Measurements from ENCODE around the gene TYW5. TPM values are rescaled to one million over a fixed set of nuclear protein-coding genes. Genes with fewer than 3 reads are reported as not detected.

Gene TYW5
- total and polyA plus RNA-seq, 2 of the 13 experiments (the other 11 are each of a cell fraction or from before 2014, with no cell fraction given), result 8.3 to 14.6 TPM

GRCh38 chr2:199955339-199956061 lies at the start of gene TYW5, which contains the start of gene MAIP1 (continued):
- TF ChIP-seq, protein P1, sequence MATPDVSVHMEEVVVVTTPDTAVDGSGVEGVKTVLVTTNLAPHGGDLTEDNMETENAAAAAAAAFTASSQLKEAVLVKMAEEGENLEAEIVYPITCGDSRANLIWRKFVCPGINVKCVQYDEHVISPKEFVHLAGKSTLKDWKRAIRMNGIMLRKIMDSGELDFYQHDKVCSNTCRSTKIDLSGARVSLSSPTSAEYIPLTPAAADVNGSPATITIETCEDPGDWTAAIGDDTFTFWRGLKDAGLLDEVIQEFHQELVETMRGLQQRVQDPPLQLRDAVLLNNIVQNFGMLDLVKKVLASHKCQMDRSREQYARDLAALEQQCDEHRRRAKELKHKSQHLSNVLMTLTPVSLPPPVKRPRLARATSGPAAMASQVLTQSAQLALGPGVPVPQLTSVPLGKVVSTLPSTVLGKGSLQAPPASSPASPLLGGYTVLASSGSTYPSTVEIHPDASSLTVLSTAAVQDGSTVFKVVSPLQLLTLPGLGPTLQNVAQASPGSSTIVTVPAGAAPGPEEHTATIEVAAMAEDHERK (CRISPR knock-in tag; IDR thresholded peaks at IDR 0.05; ENCODE audit: low read depth), result peak; percentile 69
- TF ChIP-seq, protein P2, sequence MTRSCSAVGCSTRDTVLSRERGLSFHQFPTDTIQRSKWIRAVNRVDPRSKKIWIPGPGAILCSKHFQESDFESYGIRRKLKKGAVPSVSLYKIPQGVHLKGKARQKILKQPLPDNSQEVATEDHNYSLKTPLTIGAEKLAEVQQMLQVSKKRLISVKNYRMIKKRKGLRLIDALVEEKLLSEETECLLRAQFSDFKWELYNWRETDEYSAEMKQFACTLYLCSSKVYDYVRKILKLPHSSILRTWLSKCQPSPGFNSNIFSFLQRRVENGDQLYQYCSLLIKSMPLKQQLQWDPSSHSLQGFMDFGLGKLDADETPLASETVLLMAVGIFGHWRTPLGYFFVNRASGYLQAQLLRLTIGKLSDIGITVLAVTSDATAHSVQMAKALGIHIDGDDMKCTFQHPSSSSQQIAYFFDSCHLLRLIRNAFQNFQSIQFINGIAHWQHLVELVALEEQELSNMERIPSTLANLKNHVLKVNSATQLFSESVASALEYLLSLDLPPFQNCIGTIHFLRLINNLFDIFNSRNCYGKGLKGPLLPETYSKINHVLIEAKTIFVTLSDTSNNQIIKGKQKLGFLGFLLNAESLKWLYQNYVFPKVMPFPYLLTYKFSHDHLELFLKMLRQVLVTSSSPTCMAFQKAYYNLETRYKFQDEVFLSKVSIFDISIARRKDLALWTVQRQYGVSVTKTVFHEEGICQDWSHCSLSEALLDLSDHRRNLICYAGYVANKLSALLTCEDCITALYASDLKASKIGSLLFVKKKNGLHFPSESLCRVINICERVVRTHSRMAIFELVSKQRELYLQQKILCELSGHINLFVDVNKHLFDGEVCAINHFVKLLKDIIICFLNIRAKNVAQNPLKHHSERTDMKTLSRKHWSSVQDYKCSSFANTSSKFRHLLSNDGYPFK (CRISPR knock-in tag; IDR thresholded peaks at IDR 0.05; ENCODE audit: borderline replicate concordance), result peak; percentile 97; the same call in 1 of the 2 replicates
- TF ChIP-seq ZBTB21 (CRISPR knock-in tag; IDR thresholded peaks at IDR 0.05), result no peak; the same call in 1 of the 2 replicates
- TF ChIP-seq ZBTB25 (CRISPR knock-in tag; IDR thresholded peaks at IDR 0.05), result peak; percentile 91
- TF ChIP-seq, protein P3, sequence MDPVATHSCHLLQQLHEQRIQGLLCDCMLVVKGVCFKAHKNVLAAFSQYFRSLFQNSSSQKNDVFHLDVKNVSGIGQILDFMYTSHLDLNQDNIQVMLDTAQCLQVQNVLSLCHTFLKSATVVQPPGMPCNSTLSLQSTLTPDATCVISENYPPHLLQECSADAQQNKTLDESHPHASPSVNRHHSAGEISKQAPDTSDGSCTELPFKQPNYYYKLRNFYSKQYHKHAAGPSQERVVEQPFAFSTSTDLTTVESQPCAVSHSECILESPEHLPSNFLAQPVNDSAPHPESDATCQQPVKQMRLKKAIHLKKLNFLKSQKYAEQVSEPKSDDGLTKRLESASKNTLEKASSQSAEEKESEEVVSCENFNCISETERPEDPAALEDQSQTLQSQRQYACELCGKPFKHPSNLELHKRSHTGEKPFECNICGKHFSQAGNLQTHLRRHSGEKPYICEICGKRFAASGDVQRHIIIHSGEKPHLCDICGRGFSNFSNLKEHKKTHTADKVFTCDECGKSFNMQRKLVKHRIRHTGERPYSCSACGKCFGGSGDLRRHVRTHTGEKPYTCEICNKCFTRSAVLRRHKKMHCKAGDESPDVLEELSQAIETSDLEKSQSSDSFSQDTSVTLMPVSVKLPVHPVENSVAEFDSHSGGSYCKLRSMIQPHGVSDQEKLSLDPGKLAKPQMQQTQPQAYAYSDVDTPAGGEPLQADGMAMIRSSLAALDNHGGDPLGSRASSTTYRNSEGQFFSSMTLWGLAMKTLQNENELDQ (CRISPR knock-in tag; IDR thresholded peaks at IDR 0.05; ENCODE audit: borderline replicate concordance), result peak; percentile 61; the same call in 1 of the 2 replicates
- TF ChIP-seq LCORL (IDR thresholded peaks at IDR 0.05), result no peak
- peak; percentile 89 for TF ChIP-seq LCORL (CRISPR knock-in tag; IDR thresholded peaks at IDR 0.05)
- peak; percentile 92; the same call in 1 of the 2 replicates for TF ChIP-seq ZBTB42 (CRISPR knock-in tag; IDR thresholded peaks at IDR 0.05)
- peak; percentile 21; the same call in 1 of the 2 replicates for TF ChIP-seq SP5 (CRISPR knock-in tag; IDR thresholded peaks at IDR 0.05; ENCODE audit: borderline replicate concordance, low read depth)
- TF ChIP-seq, protein P4, sequence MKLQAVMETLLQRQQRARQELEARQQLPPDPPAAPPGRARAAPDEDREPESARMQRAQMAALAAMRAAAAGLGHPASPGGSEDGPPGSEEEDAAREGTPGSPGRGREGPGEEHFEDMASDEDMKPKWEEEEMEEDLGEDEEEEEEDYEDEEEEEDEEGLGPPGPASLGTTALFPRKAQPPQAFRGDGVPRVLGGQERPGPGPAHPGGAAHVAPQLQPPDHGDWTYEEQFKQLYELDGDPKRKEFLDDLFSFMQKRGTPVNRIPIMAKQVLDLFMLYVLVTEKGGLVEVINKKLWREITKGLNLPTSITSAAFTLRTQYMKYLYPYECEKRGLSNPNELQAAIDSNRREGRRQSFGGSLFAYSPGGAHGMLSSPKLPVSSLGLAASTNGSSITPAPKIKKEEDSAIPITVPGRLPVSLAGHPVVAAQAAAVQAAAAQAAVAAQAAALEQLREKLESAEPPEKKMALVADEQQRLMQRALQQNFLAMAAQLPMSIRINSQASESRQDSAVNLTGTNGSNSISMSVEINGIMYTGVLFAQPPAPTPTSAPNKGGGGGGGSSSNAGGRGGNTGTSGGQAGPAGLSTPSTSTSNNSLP (IDR thresholded peaks at IDR 0.05; ENCODE audit: low read depth, low read length), result no peak
- peak; percentile 93 for TF ChIP-seq HOXD1 (CRISPR knock-in tag; IDR thresholded peaks at IDR 0.05)
- TF ChIP-seq ZNF570 (CRISPR knock-in tag; IDR thresholded peaks at IDR 0.05; ENCODE audit: borderline replicate concordance), result no peak
- TF ChIP-seq, protein P5, sequence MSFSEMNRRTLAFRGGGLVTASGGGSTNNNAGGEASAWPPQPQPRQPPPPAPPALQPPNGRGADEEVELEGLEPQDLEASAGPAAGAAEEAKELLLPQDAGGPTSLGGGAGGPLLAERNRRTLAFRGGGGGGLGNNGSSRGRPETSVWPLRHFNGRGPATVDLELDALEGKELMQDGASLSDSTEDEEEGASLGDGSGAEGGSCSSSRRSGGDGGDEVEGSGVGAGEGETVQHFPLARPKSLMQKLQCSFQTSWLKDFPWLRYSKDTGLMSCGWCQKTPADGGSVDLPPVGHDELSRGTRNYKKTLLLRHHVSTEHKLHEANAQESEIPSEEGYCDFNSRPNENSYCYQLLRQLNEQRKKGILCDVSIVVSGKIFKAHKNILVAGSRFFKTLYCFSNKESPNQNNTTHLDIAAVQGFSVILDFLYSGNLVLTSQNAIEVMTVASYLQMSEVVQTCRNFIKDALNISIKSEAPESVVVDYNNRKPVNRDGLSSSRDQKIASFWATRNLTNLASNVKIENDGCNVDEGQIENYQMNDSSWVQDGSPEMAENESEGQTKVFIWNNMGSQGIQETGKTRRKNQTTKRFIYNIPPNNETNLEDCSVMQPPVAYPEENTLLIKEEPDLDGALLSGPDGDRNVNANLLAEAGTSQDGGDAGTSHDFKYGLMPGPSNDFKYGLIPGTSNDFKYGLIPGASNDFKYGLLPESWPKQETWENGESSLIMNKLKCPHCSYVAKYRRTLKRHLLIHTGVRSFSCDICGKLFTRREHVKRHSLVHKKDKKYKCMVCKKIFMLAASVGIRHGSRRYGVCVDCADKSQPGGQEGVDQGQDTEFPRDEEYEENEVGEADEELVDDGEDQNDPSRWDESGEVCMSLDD (CRISPR knock-in tag; IDR thresholded peaks at IDR 0.05; ENCODE audit: borderline replicate concordance), result peak; percentile 72; the same call in 1 of the 2 replicates
- peak; percentile 65 for TF ChIP-seq ATF1 (CRISPR knock-in tag; IDR thresholded peaks at IDR 0.05)
- no peak for TF ChIP-seq SNRNP70 (IDR thresholded peaks at IDR 0.05; ENCODE audit: low read depth, low read length)
- TF ChIP-seq ISL2 (CRISPR knock-in tag; IDR thresholded peaks at IDR 0.05), result peak; percentile 86
